HG02870 (cell line): ENCODE measurements around the gene ESRRA.
A peak's percentile ranks its signal among the peaks of the same experiment; 100 is the strongest.

ENCODE experiments used
- ATAC-seq: cut with Tn5 transposase; IDR thresholded peaks from one replicate; pipeline ENCODE4 v1.9.1; 2021; ENCODE audit warnings: mild to moderate bottlenecking, moderate library complexity; ENCODE audit not compliant: unreplicated experiment

Gene ESRRA

DNA sequence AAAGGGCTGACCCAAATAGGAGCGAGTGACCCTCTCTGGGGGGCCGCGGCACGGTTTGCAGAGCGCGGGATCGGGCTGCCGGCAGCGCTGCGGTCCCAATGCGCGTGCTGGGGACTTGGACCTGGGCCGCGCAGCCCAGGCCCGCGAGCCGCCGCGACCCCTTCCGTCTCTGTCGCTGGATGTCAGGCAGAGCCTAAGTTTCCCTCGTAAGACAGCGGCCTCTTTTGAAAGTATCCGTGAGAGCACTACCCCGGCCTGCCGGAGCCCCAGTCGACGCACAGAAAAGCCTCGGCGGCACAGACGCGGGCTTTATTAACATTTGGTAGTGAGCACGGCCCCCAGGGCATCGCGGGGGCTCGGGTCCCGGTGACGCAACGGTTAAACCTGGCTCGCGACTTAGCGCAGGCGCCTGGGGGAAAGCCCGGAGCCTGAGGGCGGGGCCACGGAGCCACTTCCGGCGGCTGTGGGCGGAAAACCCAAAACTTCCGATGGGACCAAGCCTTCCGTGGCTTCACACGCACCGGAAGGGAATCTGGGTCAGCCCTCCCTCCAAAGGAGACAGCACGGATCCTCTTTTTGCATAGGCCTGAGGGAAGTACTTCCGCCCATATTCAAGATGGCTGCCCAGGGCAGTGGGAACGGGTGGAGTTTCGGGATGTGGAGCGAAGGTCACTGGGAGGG is 35.6 kb upstream of the ESRRA start:
- peak; percentile 65 for ATAC-seq

DNA sequence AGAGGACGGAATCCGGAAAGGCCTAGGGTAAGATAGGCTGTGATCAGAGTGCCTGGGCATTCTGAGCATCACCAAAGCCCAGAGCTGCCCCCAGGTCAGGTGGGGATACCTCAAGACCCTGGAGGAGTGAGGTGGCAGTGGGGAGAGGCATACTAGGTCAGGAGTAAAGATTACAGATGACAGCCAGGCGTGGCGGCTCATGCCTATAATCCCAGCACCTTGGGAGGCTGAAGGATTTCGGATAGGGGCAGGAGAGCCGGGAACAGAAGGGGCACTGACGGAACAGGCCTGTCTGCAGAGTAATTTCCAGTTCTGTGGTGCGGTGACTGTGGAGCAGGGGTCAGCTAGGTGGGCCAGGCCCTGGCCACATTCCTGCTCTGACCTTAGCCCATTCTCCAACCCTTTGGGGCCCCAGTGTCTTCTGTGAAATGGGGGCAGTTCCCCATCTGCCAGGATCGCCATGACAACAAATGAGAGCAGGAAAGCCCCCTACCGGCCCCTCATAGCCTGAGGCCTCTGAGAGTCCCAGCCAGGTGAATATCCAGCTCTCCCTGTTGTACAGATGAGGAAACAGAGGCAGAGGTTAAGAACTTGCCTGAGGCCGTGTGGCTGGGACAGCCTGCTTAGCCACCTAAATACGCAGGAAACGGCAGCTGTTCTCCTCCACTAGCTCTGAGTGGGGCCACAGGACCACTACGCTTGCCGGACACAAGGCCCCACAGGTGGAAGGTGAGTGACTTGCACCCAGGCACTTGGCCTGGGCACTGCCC is 30.1 kb upstream of the ESRRA start:
- ATAC-seq = no peak

DNA sequence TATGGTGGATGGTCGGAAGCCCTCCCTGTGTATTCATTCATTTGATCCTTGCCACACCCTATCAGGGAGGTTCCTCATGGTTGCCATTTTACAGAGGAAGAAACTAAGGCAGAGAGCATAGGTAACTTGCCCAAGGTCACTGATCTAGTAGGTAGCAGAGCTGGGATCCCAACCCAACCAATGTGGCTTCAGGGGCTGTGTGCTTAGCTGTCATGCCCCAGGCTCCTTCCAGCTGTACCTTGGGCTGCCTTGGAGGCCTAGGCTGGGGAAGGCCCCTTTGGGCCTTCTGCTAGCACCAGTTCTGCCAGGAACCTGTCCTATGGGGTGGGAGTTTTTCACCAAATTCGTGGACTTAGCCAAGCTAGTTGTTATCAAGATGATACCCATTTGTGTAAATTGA is 29.5 kb upstream of the ESRRA start:
- ATAC-seq = no peak

DNA sequence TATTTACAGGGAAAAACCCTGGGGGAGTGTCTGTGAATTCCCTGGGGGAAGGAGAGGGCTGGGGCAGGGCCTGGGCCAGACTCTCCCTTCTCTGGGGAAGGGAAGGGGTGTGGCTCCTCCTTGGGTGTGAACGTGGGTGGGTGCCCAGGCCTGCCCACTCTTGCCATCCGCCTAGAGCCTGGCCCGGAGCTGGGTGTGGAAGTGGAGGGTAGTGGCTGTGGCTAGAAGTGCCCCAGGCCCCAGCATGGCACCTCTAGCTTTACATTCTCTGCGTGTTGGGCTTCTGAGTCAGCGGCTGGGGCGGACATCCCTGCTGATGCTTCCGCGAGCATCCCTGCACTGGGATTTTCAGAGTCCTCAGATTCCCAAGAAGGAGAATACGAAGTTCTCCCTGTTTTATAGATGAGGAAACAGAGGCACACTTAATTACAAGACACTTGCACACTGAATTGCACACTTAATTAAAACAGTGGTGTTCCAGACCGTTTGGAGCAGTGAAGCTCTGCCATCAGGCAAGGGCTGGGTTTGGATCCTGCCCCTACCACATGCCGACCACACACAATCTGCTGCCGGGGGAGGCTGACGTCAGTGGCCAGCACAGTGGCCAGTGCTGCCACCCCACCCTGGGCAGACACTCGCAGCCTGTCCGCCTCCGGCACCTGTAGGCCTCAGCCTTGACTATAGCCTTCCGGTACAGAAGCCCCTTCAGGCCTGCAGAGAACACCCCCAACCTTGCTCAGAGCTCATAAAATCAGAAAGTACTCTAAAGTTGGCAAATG is 28.5 kb upstream of the ESRRA start:
- no peak for ATAC-seq

DNA sequence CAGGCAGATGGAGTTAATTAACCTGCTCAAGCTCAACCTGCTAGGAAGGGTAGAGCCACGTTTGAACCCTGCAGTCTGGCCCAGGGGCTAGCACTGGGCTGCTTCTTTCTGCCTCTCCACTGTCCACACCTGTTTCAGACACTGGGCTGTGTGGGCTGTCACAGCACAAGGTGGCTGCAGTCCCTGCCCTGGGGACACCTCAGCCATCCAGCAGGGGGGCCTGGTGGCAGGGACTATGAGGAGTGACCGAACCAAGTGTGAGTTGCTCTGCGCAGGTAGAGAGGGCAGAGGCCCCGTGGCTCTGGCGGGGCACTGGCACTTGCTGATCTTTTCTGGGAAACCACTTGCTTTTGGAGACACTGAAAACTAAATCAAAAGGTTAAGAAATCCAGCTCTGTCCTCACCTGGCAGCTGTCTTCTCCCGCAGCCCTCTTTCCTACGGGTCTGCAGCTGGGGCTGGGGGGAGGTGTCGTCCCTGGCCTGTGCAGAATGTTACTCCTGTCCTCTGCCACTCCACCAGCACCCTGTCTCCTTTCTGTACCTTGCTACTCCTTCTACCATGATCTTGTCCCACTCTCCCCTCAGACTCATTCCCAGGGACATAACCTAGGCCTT is 26.6 kb upstream of the ESRRA start:
- ATAC-seq = no peak

DNA sequence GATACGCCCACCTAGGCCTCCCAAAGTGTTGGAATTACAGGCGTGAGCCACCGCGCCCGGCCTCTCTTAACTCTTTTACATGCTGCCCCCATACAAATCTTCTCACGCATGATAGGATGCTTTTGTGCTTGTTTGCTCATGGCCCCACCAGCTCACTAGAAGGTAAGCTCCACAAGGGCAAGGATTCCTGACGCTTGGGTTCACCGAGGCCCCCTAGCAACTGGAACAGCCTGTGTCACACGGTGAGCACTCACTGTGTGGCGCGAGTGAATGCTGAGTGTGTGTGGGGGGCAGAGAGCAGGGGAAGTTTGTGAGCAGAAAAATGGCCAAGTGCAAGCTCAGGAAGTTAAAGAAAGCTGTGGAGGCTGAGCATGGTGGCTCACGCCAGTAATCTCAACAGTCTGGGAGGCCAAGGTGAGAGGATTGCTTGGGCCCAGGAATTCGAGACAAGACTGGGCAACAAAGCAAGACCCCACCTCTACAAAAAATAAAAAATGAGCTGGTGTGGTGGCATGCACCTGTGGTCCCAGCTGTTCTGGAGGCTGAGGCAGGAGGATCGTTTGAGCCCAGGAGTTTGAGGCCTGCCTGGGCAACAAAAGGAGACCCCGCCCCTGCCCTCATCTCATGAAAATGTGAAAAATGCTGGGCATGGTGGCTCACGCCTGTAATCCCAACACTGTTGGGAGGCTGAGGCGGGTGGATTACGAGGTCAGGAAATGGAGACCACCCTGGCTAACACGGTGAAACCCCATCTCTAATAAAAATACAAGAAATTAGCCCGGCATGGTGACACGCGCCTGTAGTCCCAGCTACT is 23.2 kb upstream of the ESRRA start:
- no peak for ATAC-seq

DNA sequence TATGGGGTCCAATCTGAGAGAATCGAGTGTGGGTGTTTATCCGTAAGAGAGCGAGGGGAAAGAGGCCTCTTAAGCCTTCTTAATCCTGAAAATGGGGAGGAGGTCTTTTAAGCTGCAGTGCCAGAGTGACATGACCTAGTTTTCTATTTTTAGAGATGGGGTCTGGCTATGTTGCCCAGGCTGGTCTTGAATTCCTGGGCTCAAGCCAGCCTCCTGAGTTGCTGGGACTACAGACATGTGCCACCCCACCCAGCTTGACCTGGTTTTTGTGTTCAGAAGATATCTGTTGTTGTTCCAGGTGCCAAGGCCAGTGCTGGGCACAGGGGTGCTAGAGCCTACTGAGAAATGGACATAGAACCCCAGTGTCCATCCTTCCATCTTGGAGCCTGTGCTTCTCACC is 22.2 kb upstream of the ESRRA start:
- no peak for ATAC-seq

DNA sequence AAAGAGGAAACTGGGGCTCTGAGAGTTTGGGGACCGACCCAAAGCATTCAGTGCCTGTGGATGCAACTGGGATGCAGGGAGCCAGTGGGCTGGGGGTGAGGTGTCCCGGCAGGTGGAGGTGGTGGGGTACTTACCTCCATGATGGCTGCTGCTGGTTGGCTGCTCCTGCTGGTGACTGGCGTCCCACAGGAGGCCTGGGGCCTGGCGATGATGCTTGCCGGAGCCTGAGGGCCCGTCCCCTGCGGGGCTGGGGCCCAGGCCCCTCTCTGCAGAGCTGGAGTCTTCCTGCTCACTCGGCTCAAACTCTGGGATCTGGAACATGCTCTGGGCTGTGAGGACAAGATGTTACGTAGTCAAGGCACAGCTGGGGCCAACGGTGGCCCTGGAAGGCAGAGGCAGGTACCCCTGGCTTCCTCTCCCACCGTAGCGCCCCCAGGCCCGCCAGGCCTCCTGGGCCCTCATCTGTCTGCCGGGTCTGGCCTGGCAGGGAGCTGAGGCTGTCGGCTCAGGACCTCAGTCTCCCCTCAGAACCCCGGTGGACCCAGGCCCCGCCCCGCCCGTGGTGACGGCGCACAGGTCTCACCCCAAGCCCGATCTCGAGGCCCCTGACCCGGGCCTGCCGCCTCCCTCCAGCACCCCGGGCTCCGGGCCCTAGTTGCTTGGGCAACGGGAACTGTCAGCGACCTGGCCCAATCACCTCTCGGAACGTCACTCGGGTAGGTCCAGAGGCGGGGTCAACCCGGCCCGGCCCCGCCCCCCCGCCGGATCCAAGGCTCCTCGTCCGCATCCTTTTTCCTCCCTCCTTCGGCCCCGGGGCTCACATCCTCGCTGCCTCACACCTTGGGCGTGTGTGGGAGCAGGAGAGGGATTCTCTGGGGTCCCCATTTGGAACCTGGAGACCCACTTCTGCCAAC is 21.0 kb upstream of the ESRRA start, which contains the start of gene BAD:
Gene BAD (minus strand): TSS at position 618 of the 914 bp plus-strand sequence. CDS start 297 bp downstream, at position 321.
- ATAC-seq = peak; percentile 75

DNA sequence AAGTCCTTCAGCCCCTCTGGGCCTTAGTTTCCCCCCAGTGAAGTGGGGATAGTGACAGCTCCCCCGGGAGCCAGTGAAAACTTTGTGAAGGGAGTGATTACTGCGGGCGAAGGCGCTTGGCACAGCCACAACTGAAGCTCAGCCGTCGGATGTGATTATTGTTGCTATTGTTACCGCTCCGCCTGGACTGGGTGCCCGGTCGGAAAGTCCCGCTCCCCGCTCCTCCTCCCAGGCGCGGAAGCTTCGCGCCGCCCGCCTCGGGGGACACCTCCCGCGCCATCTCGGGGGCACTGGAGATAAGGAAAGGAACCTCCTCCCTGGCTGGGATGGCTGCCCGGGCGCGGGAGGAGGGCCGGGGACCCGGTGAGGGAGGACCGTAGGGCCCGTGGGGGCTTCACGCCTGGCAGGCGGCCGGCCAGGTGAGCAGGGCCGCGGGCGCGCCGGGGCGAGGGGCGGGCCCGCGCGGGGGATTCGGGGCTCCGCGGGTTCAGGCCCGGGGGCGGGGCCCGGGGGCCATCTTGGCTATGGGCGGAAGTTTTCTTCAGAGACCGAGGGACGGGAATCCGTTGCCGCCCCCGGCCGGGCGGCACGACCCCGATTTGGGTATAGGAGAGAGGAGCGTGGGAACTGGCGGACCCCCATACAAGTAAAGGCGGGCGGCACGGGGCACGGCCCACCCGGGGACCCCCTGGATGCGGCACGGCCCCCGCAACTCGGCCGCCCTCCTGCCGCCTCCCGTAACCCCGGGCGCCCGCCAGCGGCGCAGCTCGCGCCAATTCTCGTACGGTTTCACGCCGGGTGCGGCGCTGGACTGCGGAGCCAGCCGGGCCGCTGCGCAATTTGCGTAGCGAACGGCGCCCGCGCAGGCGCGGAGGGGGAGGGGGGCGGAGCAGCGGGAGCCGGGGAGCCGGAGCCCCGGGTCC is 20.1 kb upstream of the ESRRA start, which contains the start of gene GPR137:
Gene GPR137 (plus strand): TSS at position 887 of the 923 bp plus-strand sequence. CDS start 677 bp downstream, outside the sequence.
- peak; percentile 45 for ATAC-seq

DNA sequence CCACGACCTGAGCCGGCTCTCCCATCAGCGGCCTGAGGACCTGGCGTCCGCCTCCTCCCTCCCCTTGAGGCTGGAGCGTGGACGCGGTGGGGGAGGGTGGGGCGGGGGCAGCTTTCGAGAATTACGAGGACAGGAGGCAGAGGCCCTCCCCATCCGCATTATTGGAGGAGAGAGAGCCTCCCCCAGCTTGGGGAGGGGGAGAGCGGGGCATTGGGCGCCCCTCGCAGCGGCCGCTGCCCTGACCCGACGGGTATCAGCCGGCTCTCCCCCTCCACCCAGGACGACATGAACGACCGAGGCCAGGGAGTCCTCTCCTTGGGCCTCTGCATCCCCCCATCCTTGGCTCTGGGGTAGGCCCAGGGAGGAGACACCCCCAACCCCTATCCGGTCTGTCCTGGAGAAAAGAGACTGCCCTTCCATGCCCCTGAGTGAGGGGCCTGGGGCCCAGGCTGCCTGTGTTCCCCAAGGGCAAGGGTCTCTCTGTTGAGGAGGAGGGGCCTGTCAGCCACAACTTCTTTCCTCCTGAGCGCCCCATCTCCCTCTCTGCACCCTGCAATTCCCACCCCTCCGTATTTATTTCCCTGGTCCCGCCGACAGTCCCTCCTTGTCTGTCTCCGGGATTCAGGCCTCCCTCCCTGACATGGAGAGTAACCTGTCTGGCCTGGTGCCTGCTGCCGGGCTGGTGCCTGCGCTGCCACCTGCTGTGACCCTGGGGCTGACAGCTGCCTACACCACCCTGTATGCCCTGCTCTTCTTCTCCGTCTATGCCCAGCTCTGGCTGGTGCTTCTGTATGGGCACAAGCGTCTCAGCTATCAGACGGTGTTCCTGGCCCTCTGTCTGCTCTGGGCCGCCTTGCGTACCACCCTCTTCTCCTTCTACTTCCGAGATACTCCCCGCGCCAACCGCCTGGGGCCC is 19.2 kb upstream of the ESRRA start:
- ATAC-seq = no peak

DNA sequence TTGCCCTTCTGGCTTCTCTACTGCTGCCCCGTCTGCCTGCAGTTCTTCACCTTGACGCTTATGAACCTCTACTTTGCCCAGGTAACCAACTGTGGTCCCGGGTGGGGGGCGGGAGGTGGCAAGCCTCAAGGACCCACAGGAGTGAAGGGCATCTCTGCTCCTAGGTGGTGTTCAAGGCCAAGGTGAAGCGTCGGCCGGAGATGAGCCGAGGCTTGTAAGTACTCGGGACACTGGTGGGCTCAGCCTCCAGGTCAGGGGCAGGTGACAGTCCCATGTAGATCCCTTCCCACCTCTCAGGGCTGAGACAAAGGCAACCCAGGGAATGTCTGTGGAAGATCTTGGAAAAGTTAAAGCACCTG is 18.5 kb upstream of the ESRRA start:
- no peak for ATAC-seq

DNA sequence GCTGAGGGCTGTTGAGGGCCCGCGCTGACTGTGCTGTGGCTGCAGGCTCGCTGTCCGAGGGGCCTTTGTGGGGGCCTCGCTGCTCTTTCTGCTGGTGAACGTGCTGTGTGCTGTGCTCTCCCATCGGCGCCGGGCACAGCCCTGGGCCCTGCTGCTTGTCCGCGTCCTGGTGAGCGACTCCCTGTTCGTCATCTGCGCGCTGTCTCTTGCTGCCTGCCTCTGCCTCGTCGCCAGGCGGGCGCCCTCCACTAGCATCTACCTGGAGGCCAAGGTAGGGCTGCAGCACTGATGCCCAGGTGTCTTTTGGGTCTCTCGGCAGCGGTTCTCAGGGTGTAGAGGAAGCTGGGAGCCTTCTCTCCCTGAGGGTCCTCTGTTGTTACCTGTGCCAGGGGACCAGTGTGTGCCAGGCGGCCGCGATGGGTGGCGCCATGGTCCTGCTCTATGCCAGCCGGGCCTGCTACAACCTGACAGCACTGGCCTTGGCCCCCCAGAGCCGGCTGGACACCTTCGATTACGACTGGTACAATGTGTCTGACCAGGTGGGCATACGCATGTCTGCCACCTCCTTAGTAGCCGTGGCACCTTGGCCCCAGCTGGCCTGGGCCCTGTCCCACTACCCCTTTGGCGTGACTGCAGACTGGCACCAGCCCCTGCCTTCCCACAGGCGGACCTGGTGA is 17.5 kb upstream of the ESRRA start:
- no peak for ATAC-seq

DNA sequence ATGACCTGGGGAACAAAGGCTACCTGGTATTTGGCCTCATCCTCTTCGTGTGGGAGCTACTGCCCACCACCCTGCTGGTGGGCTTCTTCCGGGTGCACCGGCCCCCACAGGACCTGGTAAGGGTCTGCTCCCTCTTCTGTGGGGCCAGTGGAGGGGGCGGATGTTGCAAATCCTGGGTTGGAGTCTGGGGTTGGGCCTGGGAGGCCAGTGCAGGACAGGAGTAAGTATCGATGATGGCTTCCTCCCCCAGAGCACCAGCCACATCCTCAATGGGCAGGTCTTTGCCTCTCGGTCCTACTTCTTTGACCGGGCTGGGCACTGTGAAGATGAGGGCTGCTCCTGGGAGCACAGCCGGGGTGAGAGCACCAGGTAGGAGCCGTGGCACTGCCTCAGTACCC is 17.0 kb upstream of the ESRRA start:
- no peak for ATAC-seq

DNA sequence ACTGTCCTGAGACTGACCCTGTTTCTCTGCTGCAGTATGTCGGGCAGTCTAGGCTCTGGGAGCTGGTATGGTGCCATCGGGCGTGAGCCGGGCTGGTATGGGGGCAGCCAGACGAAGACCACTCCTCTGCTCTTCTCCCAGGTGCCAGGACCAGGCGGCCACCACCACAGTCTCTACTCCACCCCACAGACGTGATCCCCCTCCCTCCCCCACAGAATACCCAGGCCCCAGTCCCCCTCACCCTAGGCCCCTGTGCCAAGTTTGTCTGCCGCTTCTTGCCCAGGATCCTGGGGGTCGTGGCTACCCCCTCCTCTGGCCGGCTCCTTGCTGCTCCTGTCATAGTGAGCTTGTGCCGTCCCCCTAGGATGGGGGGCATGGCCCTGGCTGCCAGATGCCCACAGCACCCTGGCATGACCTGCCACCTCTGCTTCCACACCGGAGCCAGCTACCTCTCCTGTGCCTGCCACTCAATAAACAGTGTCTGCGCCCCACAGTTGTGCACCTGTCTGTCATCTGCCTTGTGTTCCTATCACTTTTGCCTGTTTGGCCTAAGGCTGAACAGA is 16.2 kb upstream of the ESRRA start:
- ATAC-seq = no peak

DNA sequence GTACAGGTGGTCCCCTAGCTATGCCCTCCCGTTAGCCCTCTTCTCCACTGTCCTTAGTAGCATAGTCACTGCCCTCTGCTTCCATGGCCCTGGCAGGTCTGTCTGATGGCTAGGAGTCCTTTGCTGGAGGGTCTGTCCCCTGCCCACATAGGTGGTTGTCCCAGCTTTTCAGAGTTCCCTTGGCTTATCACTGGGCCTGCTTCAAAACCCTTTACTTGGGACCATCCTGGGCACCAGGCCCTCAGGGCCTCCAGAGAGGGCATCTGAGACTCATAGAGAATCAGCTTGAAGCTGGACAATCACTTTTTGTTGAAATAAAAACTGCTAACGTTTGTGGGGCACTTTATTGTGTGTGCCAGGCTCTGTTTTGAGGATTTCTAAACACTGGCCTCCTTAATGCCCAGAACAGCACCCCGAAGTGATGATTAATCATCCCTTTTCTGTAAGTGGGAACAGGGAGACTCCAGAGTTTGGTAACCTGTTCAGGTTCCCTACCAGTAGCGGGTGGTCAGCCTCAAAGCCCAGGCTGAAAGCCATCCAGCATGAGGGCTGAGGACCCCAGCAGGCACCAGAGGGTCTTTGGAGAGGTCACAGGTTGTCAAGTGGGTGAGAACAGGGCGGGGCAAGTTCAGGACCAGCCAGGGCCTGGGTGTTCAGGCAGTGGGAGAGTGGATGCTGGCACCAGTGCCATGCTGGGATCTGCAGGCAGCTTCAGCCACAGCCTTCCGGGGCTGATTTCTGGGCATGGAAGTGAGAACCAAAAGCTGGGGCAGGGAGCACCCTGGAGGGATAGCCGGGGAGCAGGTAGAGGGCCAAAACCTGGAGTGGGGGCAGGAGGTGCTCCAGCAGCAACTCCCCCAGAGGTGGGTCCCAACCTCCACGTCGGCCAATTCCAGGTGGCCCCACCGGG is 14.7 kb upstream of the ESRRA start:
- no peak for ATAC-seq
